Kidney tubule cell (primary cell): ENCODE results near the gene ARHGAP18.
A peak's percentile ranks its signal among the peaks of the same experiment; 100 is the strongest.

Source experiments
- DNase-seq: peaks from one replicate; pipeline ENCODE4 v3.0.0-alpha.2; 2018; ENCODE audit warnings: low spot score

The ARHGAP18 gene

GRCh38 chr6:129691043-129691640, 18.8 kb downstream of the ARHGAP18 start:
- DNase-seq: no peak

- peak; percentile 34 for DNase-seq
These were observed 22.9 kb downstream of the ARHGAP18 start for GRCh38 chr6:129686941-129687627.

- no peak for DNase-seq
These were observed 24.3 kb downstream of the ARHGAP18 start for GRCh38 chr6:129685662-129686031.

GRCh38 chr6:129684903-129685661, 24.9 kb downstream of the ARHGAP18 start:
- DNase-seq: peak; percentile 27

- no peak for DNase-seq
These were observed 25.6 kb downstream of the ARHGAP18 start for GRCh38 chr6:129684323-129684884.

- peak; percentile 100 for DNase-seq
These were observed 26.2 kb downstream of the ARHGAP18 start for GRCh38 chr6:129683601-129684322.

- no peak for DNase-seq
These were observed 28.1 kb downstream of the ARHGAP18 start for GRCh38 chr6:129681913-129682205.

- DNase-seq: no peak
These were observed 29.3 kb downstream of the ARHGAP18 start for GRCh38 chr6:129680633-129681032.

GRCh38 chr6:129679758-129680157, 30.2 kb downstream of the ARHGAP18 start:
- DNase-seq: no peak

GRCh38 chr6:129679275-129679674, 30.7 kb downstream of the ARHGAP18 start:
- no peak for DNase-seq

GRCh38 chr6:129678463-129678862, 31.5 kb downstream of the ARHGAP18 start:
- no peak for DNase-seq

GRCh38 chr6:129677620-129678325, 32.2 kb downstream of the ARHGAP18 start:
- DNase-seq: no peak

GRCh38 chr6:129675669-129676472, 34.1 kb downstream of the ARHGAP18 start:
- no peak for DNase-seq

- DNase-seq: no peak
These were observed 36.2 kb downstream of the ARHGAP18 start for GRCh38 chr6:129673748-129674147.

GRCh38 chr6:129672881-129673631, 36.9 kb downstream of the ARHGAP18 start:
- peak; percentile 88 for DNase-seq

GRCh38 chr6:129672341-129672682, 37.7 kb downstream of the ARHGAP18 start:
- DNase-seq: no peak

- peak; percentile 53 for DNase-seq
These were observed 38.3 kb downstream of the ARHGAP18 start for GRCh38 chr6:129671442-129672340.

GRCh38 chr6:129670634-129671033, 39.3 kb downstream of the ARHGAP18 start:
- DNase-seq: no peak

- DNase-seq: no peak
These were observed 42.4 kb downstream of the ARHGAP18 start for GRCh38 chr6:129667621-129668020.
